NOMO-1 treated with dmso at 0.1 percent for 144 hours (cell line): Measurements from ENCODE around the gene PEAR1.
A peak's percentile ranks its signal among the peaks of the same experiment; 100 is the strongest.
"Not testable (repeated sequence)": the region's sequence is repeated elsewhere in the genome, so short reads cannot be mapped to it uniquely, and the experiment has no call there.

ENCODE experiments used
- DNase-seq: peaks from one replicate; lab custom pipeline; 2025; ENCODE audit not compliant: unreplicated experiment; lab: John Stamatoyannopoulos, UW

Gene PEAR1

GRCh38 chr1:156913809-156914387 is 20.4 kb downstream of the PEAR1 start:
- no peak for DNase-seq

- DNase-seq: no peak
These were observed 20.9 kb downstream of the PEAR1 start for GRCh38 chr1:156914440-156914856.

GRCh38 chr1:156920233-156921052 is 26.9 kb downstream of the PEAR1 start, which contains the start of gene LRRC71:
TSS of gene LRRC71 (plus strand) at chr1:156920632. CDS start at chr1:156920804, 172 bp downstream.
- peak; percentile 65 for DNase-seq

- DNase-seq: no peak
These were observed 27.6 kb downstream of the PEAR1 start for GRCh38 chr1:156921053-156921529.

- no peak for DNase-seq
These were observed 29.6 kb downstream of the PEAR1 start for GRCh38 chr1:156922986-156923669.

GRCh38 chr1:156923670-156924477 is 30.4 kb downstream of the PEAR1 start:
- no peak for DNase-seq

GRCh38 chr1:156924478-156925153 is 31.1 kb downstream of the PEAR1 start:
- no peak for DNase-seq

- DNase-seq: no peak
These were observed 31.9 kb downstream of the PEAR1 start for GRCh38 chr1:156925154-156926010.

GRCh38 chr1:156926175-156926574 is 32.7 kb downstream of the PEAR1 start:
- DNase-seq: no peak

GRCh38 chr1:156926695-156927094 is 33.2 kb downstream of the PEAR1 start:
- DNase-seq: not testable (repeated sequence)

- no peak for DNase-seq
These were observed 33.9 kb downstream of the PEAR1 start for GRCh38 chr1:156927215-156928042.

GRCh38 chr1:156928043-156928602 is 34.6 kb downstream of the PEAR1 start:
- DNase-seq: no peak

- DNase-seq: no peak
These were observed 36.2 kb downstream of the PEAR1 start for GRCh38 chr1:156929596-156930238.

GRCh38 chr1:156930483-156930882 is 37.0 kb downstream of the PEAR1 start:
- DNase-seq: no peak

- no peak for DNase-seq
These were observed 37.9 kb downstream of the PEAR1 start for GRCh38 chr1:156931211-156931952.

- DNase-seq: no peak
These were observed 38.6 kb downstream of the PEAR1 start for GRCh38 chr1:156931974-156932710.
